Activated CD4-positive, CD25-positive, alpha-beta regulatory T cell treated with anti-CD3 and anti-CD28 coated beads, Interleukin-2, amount 50 U/mL, for 24 hours (primary cell): ENCODE data around the gene COPZ1.

Experiments
- ATAC-seq, 2 donors: fragments of 150-1000 bp; cut with Tn5 transposase; one replicate each; pipeline ENCODE4 v1.10.0; 2021; ENCODE audit warnings: mild to moderate bottlenecking in 1 of 2, moderate library complexity in 1 of 2

COPZ1 gene

GRCh38 chr12:54398995-54399793 lies 74.3 kb downstream of the COPZ1 start:
- peak; percentile 92 to 94 for ATAC-seq

GRCh38 chr12:54401119-54401518 lies 76.2 kb downstream of the COPZ1 start:
- no peak for ATAC-seq
